Activated CD4-positive, alpha-beta T cell treated with anti-CD3 and anti-CD28 coated beads for 4 hours (primary cell): Measurements from ENCODE around the gene SORCS3.

ENCODE experiments used
- DNase-seq, 2 donors: peaks; one replicate each; pipeline ENCODE4 v3.0.0-alpha.2; 2020

SORCS3 gene

DNA sequence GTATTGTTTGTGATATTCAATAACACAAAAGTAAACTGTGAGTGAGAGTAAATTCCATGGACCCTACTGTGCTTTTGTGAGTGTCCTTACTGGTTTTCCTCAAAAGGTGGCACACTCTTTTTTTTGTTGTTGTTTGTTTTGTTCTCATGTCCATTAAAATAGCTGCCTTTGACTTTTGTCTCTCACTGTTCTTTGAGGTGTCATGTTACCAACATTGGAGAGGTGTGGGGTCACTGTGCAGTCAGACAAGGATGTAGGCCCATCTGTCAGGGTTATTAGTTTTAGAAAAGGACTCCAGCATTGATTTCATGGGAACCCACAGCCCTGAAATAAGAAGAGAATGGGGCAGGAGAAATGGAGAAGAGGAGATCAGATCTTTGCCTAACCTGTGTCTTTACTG lies 383.1 kb downstream of the SORCS3 start:
- DNase-seq, result no peak

DNA sequence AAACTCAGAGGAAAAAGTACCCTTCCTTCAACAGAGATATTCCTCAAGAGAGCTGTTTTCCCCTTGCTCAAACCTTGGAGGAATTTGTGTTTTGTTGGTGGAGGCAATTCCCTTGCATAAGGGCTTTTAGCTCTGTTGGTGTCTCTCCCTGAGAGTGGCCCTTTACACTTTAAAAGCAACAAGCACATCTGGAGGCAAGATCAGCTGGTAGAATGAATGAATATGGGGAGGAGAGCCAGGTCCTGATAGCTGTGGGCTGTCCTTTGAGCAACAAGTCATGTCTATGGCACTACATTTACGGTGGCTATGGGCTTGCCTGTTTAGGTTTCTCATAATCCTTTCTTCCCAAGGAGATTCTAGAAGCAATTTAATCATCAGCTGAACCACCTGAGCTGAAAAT lies 384.0 kb downstream of the SORCS3 start:
- DNase-seq, result no peak

DNA sequence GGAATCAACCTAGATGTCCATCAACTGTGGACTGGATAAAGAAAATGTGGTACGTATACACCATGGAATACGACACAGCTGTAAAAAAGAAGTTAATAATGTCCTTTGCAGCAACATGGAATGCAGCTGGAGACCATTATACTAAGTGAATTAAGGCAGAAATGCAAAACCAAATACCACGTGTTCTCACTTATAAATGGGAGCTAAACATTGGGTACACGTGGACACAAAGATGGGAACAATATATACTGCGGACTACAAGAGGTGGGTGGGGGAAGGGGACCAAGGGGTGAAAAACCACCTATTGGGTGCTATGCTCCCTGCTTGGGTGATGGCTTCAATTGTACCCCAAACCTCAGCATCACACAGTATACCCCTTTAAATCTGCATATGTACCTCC lies 385.5 kb downstream of the SORCS3 start:
- no peak for DNase-seq

DNA sequence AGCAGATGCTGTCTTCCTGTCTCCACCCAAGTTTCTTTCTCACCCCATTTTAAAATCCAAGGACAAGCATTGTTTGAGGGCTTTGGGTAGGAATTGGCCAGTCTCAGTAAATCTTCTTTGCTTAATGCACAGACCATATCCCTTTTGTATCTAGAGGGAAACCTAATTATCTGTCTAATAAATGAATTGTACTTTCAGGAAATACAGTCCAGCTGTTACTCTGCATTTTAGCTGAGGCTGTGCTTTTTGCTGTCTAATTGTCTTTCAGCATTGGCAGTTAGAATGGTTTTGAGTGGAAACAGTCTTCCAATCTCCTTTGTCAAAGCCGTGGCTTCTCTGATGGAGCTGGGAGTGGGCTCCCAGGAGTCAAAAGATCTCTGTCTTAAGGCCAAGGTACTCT lies 388.2 kb downstream of the SORCS3 start:
- no peak for DNase-seq

GRCh38 chr10:105037022-105037421 lies 395.9 kb downstream of the SORCS3 start:
- DNase-seq, result no peak

DNA sequence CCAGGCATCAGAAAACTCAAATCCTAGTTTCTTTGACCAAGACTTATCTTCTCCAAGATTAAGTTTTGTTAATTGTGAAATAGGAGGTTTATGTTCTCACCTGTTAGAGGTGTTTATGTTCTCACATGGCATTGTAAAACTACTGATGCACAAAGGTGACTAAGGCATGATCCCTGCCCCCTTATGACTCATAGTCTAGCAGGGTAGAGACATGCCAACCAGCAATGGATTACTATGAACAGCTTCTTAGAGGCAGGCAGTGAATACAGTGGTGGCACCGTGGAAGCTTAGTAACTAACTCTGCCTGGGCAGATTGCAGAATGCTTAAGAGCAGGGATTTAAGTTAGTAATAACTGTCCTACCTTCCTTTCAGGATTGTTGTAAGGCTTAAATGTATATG lies 400.9 kb downstream of the SORCS3 start:
- DNase-seq, result no peak

DNA sequence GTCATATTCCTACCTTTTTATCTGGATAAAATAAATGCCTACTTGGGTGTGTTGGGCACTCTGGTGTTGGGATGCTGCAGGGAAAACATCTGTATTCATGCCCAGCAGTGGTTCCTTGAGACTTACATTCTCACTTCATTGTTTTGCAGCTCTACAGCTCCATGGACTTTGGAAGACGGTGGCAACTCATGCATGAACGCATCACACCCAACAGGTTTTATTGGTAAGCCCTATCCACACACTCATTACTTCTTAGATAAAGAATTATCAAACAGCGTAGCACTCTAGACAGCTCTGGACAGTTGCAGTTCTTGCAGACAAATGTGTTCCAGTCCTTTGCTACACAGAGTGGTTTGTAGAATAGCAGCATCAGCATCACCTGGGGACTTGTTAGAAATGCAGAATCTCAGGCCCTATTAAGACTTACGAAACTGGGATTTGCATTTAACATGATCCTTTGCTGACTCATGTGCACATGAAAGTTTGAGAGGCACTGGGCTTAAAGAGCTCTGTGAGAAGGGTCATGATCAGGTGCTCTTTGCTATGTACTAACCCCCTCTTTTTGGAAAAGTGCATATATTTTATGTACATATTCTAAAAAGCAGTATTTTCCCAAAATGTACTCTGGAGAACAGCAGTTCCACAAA lies 401.9 kb downstream of the SORCS3 start:
- no peak for DNase-seq

DNA sequence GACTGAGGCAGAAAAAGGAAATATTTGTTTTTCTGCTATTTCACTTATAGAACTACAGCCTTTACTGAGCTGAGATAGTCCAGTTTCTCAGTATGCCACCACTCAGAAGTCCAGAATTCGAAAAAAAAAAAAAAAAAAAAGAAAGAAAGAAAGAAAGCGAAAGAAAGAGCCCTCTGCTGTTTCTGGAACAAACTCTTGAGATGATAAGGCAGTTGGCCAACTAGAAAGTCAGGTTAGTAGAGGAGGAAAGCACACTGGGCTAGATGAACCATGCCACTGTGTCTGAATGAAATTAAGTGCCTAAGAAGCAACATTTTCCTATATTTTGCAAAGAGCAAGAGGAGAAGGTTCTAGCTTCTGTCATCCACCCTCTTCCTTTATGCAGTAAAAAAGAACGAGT lies 403.8 kb downstream of the SORCS3 start:
- no peak for DNase-seq

DNA sequence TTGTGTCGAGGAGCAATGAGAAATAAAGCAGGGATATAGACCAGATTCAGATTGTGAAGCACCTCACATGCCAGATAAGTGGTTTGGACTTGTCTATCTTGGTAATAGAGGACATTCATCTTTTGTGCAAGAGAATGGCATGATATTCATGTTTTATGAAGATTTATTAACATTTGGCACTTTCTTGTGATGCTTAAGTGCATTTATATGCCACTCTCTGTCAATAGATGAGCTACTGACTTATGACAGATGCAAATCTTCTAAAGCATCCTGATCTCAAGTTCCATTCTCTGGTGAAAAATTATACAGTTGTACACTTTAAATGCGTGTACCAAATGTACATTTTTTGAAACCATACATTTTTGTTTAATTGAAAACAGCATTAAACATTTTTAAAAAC lies 415.3 kb downstream of the SORCS3 start:
- no peak for DNase-seq

- DNase-seq, result no peak
Measured at GRCh38 chr10:105062951-105063350, 421.9 kb downstream of the SORCS3 start.

- no peak for DNase-seq
Measured at GRCh38 chr10:105063796-105064195, 422.7 kb downstream of the SORCS3 start.

GRCh38 chr10:105068497-105068896 lies 427.4 kb downstream of the SORCS3 start:
- no peak for DNase-seq

- DNase-seq, result no peak
Measured at GRCh38 chr10:105070249-105070648, 429.2 kb downstream of the SORCS3 start.

DNA sequence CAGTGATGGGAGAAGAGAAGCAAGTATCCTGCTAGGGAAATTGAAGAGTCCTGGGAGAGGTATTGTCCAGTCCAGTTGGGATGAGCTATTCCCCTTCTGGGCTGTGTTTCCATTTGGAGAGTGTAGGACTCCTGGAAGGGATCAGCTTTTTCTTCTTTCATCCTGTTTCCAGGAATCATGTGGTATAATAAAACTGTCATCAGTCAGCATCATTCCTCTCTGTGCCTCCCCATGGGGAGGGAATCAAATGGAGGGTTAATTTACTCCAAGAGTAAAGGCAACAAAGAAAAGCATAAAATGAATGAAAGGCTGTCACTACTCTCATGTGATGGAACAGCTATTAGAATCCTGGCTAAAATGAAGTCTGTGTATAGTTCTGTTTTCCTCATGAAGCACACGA lies 429.9 kb downstream of the SORCS3 start:
- no peak for DNase-seq

DNA sequence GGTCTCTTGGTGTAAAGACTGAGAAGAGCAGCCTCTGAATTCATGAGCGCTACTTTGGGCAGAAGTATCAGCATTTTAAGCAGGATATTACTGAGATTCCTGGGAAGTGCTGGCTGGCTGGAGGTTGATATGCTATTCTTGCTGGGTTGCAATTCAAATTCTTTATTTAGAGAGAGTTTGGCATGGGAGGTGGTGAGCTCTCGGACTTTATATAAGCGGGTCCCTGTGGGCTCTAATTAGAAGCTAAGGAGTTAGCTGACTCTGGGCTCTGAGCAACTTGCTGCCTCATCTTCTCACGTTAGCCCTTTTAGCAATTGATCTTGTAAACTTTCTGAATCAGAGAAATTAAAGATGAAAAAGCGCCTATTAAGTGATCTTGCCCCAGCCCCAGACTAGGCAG lies 430.9 kb downstream of the SORCS3 start:
- DNase-seq, result no peak

DNA sequence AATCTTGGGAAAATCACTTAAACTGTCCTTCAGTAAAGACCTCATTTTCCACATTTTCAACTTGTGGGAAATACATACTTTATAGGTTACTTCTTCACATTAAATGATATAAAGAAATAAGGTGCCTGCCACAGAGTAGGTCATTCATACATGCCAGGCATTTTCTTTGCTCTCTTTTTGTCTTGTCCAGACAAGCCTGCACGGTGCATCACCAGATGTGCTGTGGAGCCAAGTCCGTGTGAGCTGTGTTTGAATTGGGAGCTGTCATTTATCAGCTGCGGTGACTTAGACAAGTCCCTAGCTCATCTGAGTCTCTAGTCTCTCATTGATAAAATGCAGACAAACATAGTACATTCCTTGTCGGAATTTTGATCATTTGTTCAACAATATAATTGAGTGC lies 432.9 kb downstream of the SORCS3 start:
- no peak for DNase-seq

DNA sequence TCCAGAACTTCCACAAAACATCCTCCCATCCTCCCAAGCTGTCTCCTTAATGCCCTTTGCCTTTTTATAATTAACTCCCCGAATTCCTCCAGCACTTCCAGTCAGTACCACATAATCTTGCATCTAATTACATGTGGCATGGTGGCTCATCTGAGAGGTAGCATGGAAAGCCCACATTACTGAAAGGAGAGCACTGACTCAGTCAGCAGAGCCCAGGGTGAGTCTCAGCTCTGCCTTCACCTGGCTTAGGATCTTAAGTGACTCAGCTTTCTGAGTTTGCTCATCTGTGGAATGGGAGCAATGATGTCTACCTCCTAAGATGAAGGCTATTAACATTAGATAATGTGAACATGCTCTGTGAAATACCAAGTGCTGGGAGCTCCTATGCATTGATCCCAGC lies 433.9 kb downstream of the SORCS3 start:
- DNase-seq, result no peak

DNA sequence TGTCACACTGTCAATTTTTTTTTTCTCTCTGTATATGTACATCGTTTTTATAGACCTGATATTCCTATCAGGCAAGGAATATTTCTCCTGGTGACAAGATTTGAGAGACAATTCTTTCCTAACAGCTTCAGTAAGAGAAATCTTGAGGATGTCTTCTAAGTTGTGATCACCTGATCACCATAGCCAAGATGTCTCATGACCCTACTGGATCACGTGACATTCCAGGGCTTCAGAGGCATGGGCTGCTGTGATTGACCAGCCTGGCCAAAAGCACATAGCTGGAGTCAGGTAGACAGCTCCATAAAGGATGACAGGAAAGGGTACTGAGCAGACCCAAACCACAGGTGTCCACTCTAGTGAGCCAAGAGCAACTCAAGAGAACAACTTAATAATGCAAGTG lies 444.9 kb downstream of the SORCS3 start:
- DNase-seq, result no peak

DNA sequence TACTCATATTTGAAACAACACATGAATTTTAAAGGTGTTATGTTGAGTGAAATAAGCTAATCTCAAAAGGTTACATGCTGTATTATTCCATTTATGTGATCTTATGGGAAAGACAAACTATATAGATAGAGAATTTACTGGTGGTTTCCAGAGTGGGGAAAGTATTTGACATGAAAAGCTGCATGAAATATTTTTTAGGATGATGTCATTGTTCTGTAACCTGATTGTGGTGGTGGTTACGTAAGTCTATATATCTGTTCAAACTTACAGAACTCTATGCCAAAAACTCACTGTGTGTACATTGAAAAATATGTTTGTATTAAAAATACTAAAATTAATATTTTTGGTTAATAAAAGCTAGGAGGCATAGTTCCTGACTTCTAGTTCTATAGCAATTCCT lies 453.0 kb downstream of the SORCS3 start:
- no peak for DNase-seq

DNA sequence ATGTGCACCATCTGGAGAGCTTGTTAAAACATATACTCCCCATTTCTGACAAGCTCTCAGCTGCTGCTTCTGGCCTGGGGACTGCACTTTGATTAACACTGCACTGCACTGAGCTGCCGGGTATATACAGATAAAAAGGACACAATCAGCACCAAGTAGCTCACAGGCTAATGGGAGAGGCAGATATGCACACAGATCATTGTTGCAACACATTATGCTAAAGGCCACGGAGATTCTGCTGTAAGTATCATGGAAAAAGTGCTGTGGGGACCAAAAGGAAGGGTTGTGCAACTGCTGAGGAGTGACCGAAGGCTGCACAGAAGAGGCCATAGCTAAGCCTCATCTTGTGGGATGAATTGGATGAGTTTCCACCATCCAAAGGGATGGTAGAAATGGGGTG lies 455.2 kb downstream of the SORCS3 start:
- DNase-seq, result no peak

- DNase-seq, result no peak
Measured at GRCh38 chr10:105102977-105103376, 461.9 kb downstream of the SORCS3 start.

GRCh38 chr10:105104297-105104696 lies 463.2 kb downstream of the SORCS3 start:
- DNase-seq, result no peak

DNA sequence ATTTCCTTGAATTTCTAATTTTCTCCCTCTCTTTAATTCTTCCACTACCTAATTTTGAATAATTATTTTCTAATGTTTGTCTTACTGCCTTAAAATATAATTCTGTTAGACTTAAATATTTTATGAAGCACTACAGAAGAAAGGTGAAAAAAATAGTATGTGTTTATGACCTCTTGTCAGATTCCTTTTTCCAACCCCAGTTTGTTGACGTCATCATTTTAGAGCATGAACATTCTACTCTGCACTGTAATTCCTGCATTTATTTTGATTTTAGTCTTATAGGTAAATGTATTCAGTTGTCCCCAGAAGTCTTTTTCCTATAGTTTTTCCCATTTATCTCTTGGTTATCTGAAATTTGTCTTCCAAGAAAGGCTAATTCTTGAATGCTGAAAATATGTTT lies 468.1 kb downstream of the SORCS3 start:
- DNase-seq, result no peak

- DNase-seq, result no peak
Measured at GRCh38 chr10:105112862-105113261, 471.8 kb downstream of the SORCS3 start.

- DNase-seq, result no peak
Measured at GRCh38 chr10:105113666-105114065, 472.6 kb downstream of the SORCS3 start.

GRCh38 chr10:105121743-105122142 lies 480.7 kb downstream of the SORCS3 start:
- no peak for DNase-seq
